GM23338 (cell line): ENCODE measurements around the gene PIGP. TPM values are rescaled to one million over a fixed set of nuclear protein-coding genes. Genes with fewer than 3 reads are reported as not detected.

ENCODE experiments used
- ATAC-seq: fragments of 200-7000 bp; cut with Tn5 transposase; 3 replicates; pipeline ENCODE4 v1.9.1; 2020
- DNase-seq: peaks from one replicate; pipeline ENCODE4 v3.0.0-alpha.2; 2015; ENCODE audit warnings: low spot score
- H2AFZ ChIP-seq: fragments of 200-600 bp; sonication (generic); 2 replicates; pipeline ENCODE4 v1.8.0; 2016; ENCODE audit warnings: antibody characterized with exemption, mild to moderate bottlenecking, moderate library complexity
- H3F3A ChIP-seq: fragments of 200-600 bp; sonication (generic); replicated peaks from 2 replicates; pipeline ENCODE4 v1.8.0; 2017; ENCODE audit warnings: antibody characterized with exemption, mixed run types, low read depth
- H3K27ac ChIP-seq: fragments of 200-600 bp; sonication (generic); 2 replicates; pipeline ENCODE4 v1.6.1; 2016; ENCODE audit warnings: low read depth
- H3K27me3 ChIP-seq: fragments of 200-600 bp; sonication (generic); 2 replicates; pipeline ENCODE4 v1.8.0; 2016; ENCODE audit warnings: mild to moderate bottlenecking, mixed run types, moderate library complexity; ENCODE audit not compliant: insufficient read depth
- H3K36me3 ChIP-seq: fragments of 200-600 bp; sonication (generic); 2 replicates; pipeline ENCODE4 v1.8.0; 2016; ENCODE audit warnings: mild to moderate bottlenecking; ENCODE audit not compliant: insufficient read depth
- H3K4me1 ChIP-seq: fragments of 200-600 bp; sonication (generic); 2 replicates; pipeline ENCODE4 v1.8.0; 2016; ENCODE audit warnings: mild to moderate bottlenecking, moderate library complexity; ENCODE audit not compliant: insufficient read depth
- H3K4me2 ChIP-seq: fragments of 200-600 bp; sonication (generic); 2 replicates; pipeline ENCODE4 v1.7.1; 2017; ENCODE audit warnings: mixed run types
- H3K4me3 ChIP-seq: fragments of 200-600 bp; sonication (generic); 2 replicates; pipeline ENCODE4 v1.6.1; 2016; ENCODE audit warnings: mixed run types
- H3K79me2 ChIP-seq: fragments of 200-600 bp; sonication (generic); replicated peaks from 2 replicates; pipeline ENCODE4 v1.8.0; 2017; ENCODE audit warnings: mild to moderate bottlenecking; ENCODE audit not compliant: insufficient read depth
- H3K9me2 ChIP-seq: fragments of 200-600 bp; sonication (generic); 2 replicates; pipeline ENCODE4 v1.8.0; 2017; ENCODE audit not compliant: insufficient read depth
- H4K20me1 ChIP-seq: fragments of 200-600 bp; sonication (generic); replicated peaks from 2 replicates; pipeline ENCODE4 v1.8.0; 2017; ENCODE audit warnings: mild to moderate bottlenecking; ENCODE audit not compliant: insufficient read depth
- H3K27ac Mint-ChIP-seq: 2 replicates; pipeline ENCODE4 v1.8.0; 2020; ENCODE audit warnings: inconsistent platforms, mild to moderate bottlenecking, moderate library complexity, mixed read lengths
- H3K27me3 Mint-ChIP-seq: 3 replicates; pipeline ENCODE4 v1.8.0; 2022; ENCODE audit warnings: low read depth, mild to moderate bottlenecking, moderate library complexity, mixed read lengths, inconsistent platforms; ENCODE audit not compliant: insufficient read depth, poor library complexity
- H3K36me3 Mint-ChIP-seq: 3 replicates; pipeline ENCODE4 v1.8.0; 2021; ENCODE audit warnings: low read depth, mild to moderate bottlenecking, inconsistent platforms, moderate library complexity, mixed read lengths
- H3K4me1 Mint-ChIP-seq: 3 replicates; pipeline ENCODE4 v1.8.0; 2020; ENCODE audit warnings: mild to moderate bottlenecking, inconsistent platforms, mixed read lengths
- H3K4me3 Mint-ChIP-seq: 3 replicates; pipeline ENCODE4 v1.8.0; 2021; ENCODE audit warnings: moderate library complexity, mild to moderate bottlenecking, inconsistent platforms, mixed read lengths
- H3K9me3 Mint-ChIP-seq: 3 replicates; pipeline ENCODE4 v1.8.0; 2020; ENCODE audit warnings: moderate library complexity, mild to moderate bottlenecking, inconsistent platforms, mixed read lengths
- CTCF ChIP-seq, 2 experiments: fragments of 200-600 bp in 1 of 2; sonication (generic) in 1 of 2; conservative IDR thresholded peaks; 2 replicates each; pipeline versions ENCODE4 v1.5.1 to v1.6.1; 2016 to 2017; ENCODE audit warnings: antibody characterized with exemption in 2 of 2, low read depth in 2 of 2, mild to moderate bottlenecking in 2 of 2, moderate library complexity in 1 of 2
- EZH2 ChIP-seq: fragments of 200-600 bp; sonication (generic); IDR thresholded peaks from one replicate; pipeline ENCODE4 v1.8.0; 2017; ENCODE audit warnings: antibody characterized with exemption, mild to moderate bottlenecking, low read depth; ENCODE audit not compliant: unreplicated experiment
- EZH2phosphoT487 ChIP-seq: fragments of 200-600 bp; sonication (generic); IDR thresholded peaks from one replicate; pipeline ENCODE4 v1.8.1; 2018; ENCODE audit warnings: antibody characterized with exemption; ENCODE audit not compliant: unreplicated experiment
- JUNB ChIP-seq: IDR thresholded peaks from one replicate; pipeline ENCODE4 v1.6.1; 2016; ENCODE audit warnings: antibody characterized with exemption; ENCODE audit not compliant: unreplicated experiment
- POLR2AphosphoS5 ChIP-seq: IDR thresholded peaks from 2 replicates; pipeline ENCODE4 v1.6.1; 2016; ENCODE audit warnings: antibody characterized with exemption, low read depth
- STAT1 ChIP-seq: IDR thresholded peaks from one replicate; pipeline ENCODE4 v1.6.1; 2016; ENCODE audit warnings: antibody characterized with exemption; ENCODE audit not compliant: unreplicated experiment
- ZNF114 ChIP-seq: fragments of 250-450 bp; sonication (Bioruptor Pico); IDR thresholded peaks from 2 replicates; pipeline ENCODE4 v1.5.0; 2020; ENCODE audit warnings: mild to moderate bottlenecking, moderate library complexity
- ZNF331 ChIP-seq: fragments of 250-450 bp; sonication (Bioruptor Pico); IDR thresholded peaks from 2 replicates; pipeline ENCODE4 v1.5.0; 2020; ENCODE audit warnings: low read depth, mild to moderate bottlenecking, moderate library complexity
- polyA plus RNA-seq: library from polyadenylated mRNA; unstranded; fragments of >200 nt; fragmentation: Nextera tagmentation; extraction: Ambion mirVana; gene quantifications from 2 replicates; pipeline ENCODE4 v1.2.1, GENCODE V29; 2016
- total RNA-seq: library from RNA; depleted of rRNA; stranded (reverse); fragments of >200 nt; shearing (Covaris generic); gene quantifications from 2 replicates; pipeline ENCODE4 v1.2.3, GENCODE V29; 2014

Gene PIGP
- total and polyA plus RNA-seq, 2 experiments from 2014 or later = 5.2 to 19.6 TPM

- peaks cover 31% of the 10 kb centered on the region for H3K79me2 ChIP-seq
- H3K27me3 ChIP-seq = peaks cover 44% of the 10 kb centered on the region
- no peak overlapping the region for H3K27ac ChIP-seq
- peak overlapping the region; percentile 88 for H3K4me3 Mint-ChIP-seq
- H3K27ac Mint-ChIP-seq = no peak overlapping the region
- 0 out of 2 replicates have a peak overlapping the region, but pooled peaks have one; percentile 87 for H2AFZ ChIP-seq
- peaks cover 6% of the 10 kb centered on the region; the same call in 2 of the 3 replicates for H3K36me3 Mint-ChIP-seq
- peaks cover 31% of the 10 kb centered on the region for H3K27me3 Mint-ChIP-seq
- H3K9me2 ChIP-seq = no peaks in the 10 kb centered on the region
- H3K36me3 ChIP-seq = no peaks in the 10 kb centered on the region
- H3F3A ChIP-seq = no peaks in the 10 kb centered on the region
- H3K4me3 ChIP-seq = peak overlapping the region; percentile 72
- ATAC-seq (no peak), DNase-seq (no peak)
- H3K4me2 ChIP-seq = peak overlapping the region; percentile 89
- peaks cover 4% of the 10 kb centered on the region for H4K20me1 ChIP-seq
- peaks cover 20% of the 10 kb centered on the region for H3K4me1 Mint-ChIP-seq
- TF ChIP-seq POLR2AphosphoS5 (no peak), ZNF331 (no peak)
- H3K9me3 Mint-ChIP-seq = peaks cover 3% of the 10 kb centered on the region; the same call in 1 of the 3 replicates
- peaks cover 5% of the 10 kb centered on the region; the same call in 1 of the 2 replicates for H3K4me1 ChIP-seq
Observed at GRCh38 chr21:37074546-37074945, 1.7 kb upstream of the PIGP start.

- H4K20me1 ChIP-seq = peaks cover 4% of the 10 kb centered on the region
- peaks cover 5% of the 10 kb centered on the region; the same call in 1 of the 2 replicates for H3K4me1 ChIP-seq
- Mint-ChIP-seq H3K36me3 (peaks cover 6% of the 10 kb centered on the region; the same call in 2 of the 3 replicates), H3K4me3 (peak overlapping the region; percentile 88), H3K27me3 (peaks cover 31% of the 10 kb centered on the region), H3K4me1 (peaks cover 20% of the 10 kb centered on the region), H3K27ac (no peak overlapping the region), H3K9me3 (peaks cover 3% of the 10 kb centered on the region; the same call in 1 of the 3 replicates)
- H3K36me3 ChIP-seq = no peaks in the 10 kb centered on the region
- H3K27me3 ChIP-seq = peaks cover 44% of the 10 kb centered on the region
- no peaks in the 10 kb centered on the region for H3F3A ChIP-seq
- DNase-seq (peak; percentile 17), ATAC-seq (no peak; the same call in 2 of the 3 replicates)
- H3K4me3 ChIP-seq = peak overlapping the region; percentile 72
- H2AFZ ChIP-seq = 0 out of 2 replicates have a peak overlapping the region, but pooled peaks have one; percentile 87
- H3K27ac ChIP-seq = no peak overlapping the region
- TF ChIP-seq CTCF (conservative IDR thresholded peaks at IDR 0.05; ENCODE audit: low read depth in 2 of 2) = no peak
- TF ChIP-seq EZH2 = peak; percentile 50
- H3K9me2 ChIP-seq = no peaks in the 10 kb centered on the region
- H3K79me2 ChIP-seq = peaks cover 31% of the 10 kb centered on the region
- H3K4me2 ChIP-seq = peak overlapping the region; percentile 89
Observed at GRCh38 chr21:37074197-37074510, 1.3 kb upstream of the PIGP start.

GRCh38 chr21:37073417-37074196, 736 bp upstream of the PIGP start:
- H3K27ac ChIP-seq = no peak overlapping the region
- H3F3A ChIP-seq = no peaks in the 10 kb centered on the region
- peaks cover 44% of the 10 kb centered on the region for H3K27me3 ChIP-seq
- DNase-seq = no peak
- H3K36me3 ChIP-seq = no peaks in the 10 kb centered on the region
- H3K27ac Mint-ChIP-seq = no peak overlapping the region
- H3K9me2 ChIP-seq = no peaks in the 10 kb centered on the region
- peaks cover 3% of the 10 kb centered on the region; the same call in 1 of the 3 replicates for H3K9me3 Mint-ChIP-seq
- peak; percentile 6; the same call in 2 of the 3 replicates for ATAC-seq
- peak overlapping the region; percentile 88 for H3K4me3 Mint-ChIP-seq
- H4K20me1 ChIP-seq = peaks cover 4% of the 10 kb centered on the region
- H3K4me1 ChIP-seq = peaks cover 5% of the 10 kb centered on the region; the same call in 1 of the 2 replicates
- peaks cover 7% of the 10 kb centered on the region for H3K36me3 Mint-ChIP-seq
- H2AFZ ChIP-seq = peak overlapping the region; percentile 87
- peaks cover 26% of the 10 kb centered on the region for H3K79me2 ChIP-seq
- peak overlapping the region; percentile 72 for H3K4me3 ChIP-seq
- peaks cover 31% of the 10 kb centered on the region for H3K27me3 Mint-ChIP-seq
- H3K4me2 ChIP-seq = peak overlapping the region; percentile 89
- peaks cover 20% of the 10 kb centered on the region for H3K4me1 Mint-ChIP-seq
- TF ChIP-seq STAT1 (no peak), CTCF (conservative IDR thresholded peaks at IDR 0.05; ENCODE audit: low read depth in 2 of 2) (no peak), JUNB (no peak), EZH2phosphoT487 (no peak), ZNF114 (CRISPR knock-in tag) (no peak), ZNF331 (no peak)
